PFSK-1 (cell line): Measurements from ENCODE around the gene SSH2.

Source experiments
- FOXP2 ChIP-seq: optimal IDR thresholded peaks from 2 replicates; pipeline ENCODE3; 2011; ENCODE audit warnings: borderline replicate concordance, control low read depth, inconsistent platforms; ENCODE audit not compliant: insufficient read depth; ENCODE audit errors: extremely low read length, extremely low read depth
- POLR2AphosphoS5 ChIP-seq: IDR thresholded peaks from 2 replicates; pipeline ENCODE4 v1.6.1; 2012; ENCODE audit warnings: low read depth, mild to moderate bottlenecking, control low read depth, low read length, moderate library complexity
- REST ChIP-seq, 2 experiments: IDR thresholded peaks; 2 replicates each; pipeline versions ENCODE4 v1.6.1 to v1.8.0; 2011 to 2012; ENCODE audit warnings: low read depth in 2 of 2, low read length in 2 of 2, control low read depth in 1 of 2, inconsistent platforms in 1 of 2, mild to moderate bottlenecking in 1 of 2, moderate library complexity in 1 of 2; ENCODE audit not compliant: insufficient read depth in 1 of 2
- SIN3A ChIP-seq: IDR thresholded peaks from 2 replicates; pipeline ENCODE4 v1.6.1; 2012; ENCODE audit warnings: mild to moderate bottlenecking, low read length, moderate library complexity, borderline replicate concordance; ENCODE audit not compliant: insufficient read depth
- TAF1 ChIP-seq: IDR thresholded peaks from 2 replicates; pipeline ENCODE4 v1.6.1; 2012; ENCODE audit warnings: low read length, control low read depth, borderline replicate concordance; ENCODE audit not compliant: insufficient read depth

SSH2 gene

GRCh38 chr17:29927546-29927945 lies 2.5 kb downstream of the SSH2 start:
- no peak for TF ChIP-seq FOXP2
- no peak for TF ChIP-seq TAF1
- no peak for TF ChIP-seq REST (IDR thresholded peaks at IDR 0.05; ENCODE audit: insufficient read depth in 1 of 2, low read depth in 2 of 2, low read length in 2 of 2)
- no peak for TF ChIP-seq SIN3A
- TF ChIP-seq POLR2AphosphoS5, result no peak

GRCh38 chr17:29924786-29925185 lies 5.2 kb downstream of the SSH2 start:
- TF ChIP-seq FOXP2 (no peak), TAF1 (no peak), REST (IDR thresholded peaks at IDR 0.05; ENCODE audit: insufficient read depth in 1 of 2, low read depth in 2 of 2, low read length in 2 of 2) (no peak), POLR2AphosphoS5 (no peak), SIN3A (no peak)

GRCh38 chr17:29918922-29919856 lies 10.8 kb downstream of the SSH2 start:
- TF ChIP-seq SIN3A (no peak), TAF1 (no peak), FOXP2 (no peak), REST (IDR thresholded peaks at IDR 0.05; ENCODE audit: insufficient read depth in 1 of 2, low read depth in 2 of 2, low read length in 2 of 2) (no peak), POLR2AphosphoS5 (no peak)

- TF ChIP-seq REST (IDR thresholded peaks at IDR 0.05; ENCODE audit: insufficient read depth in 1 of 2, low read depth in 2 of 2, low read length in 2 of 2) (no peak), SIN3A (no peak), TAF1 (no peak), FOXP2 (no peak), POLR2AphosphoS5 (no peak)
These were observed 12.0 kb downstream of the SSH2 start for GRCh38 chr17:29918016-29918415.
